Lung (tissue), 12 donors: ENCODE results near the gene SNRPB2. TPM values are rescaled to one million over a fixed set of nuclear protein-coding genes. Genes with fewer than 3 reads are reported as not detected.

Experiments
- ATAC-seq: fragments of 200-7000 bp; cut with Tn5 transposase; one replicate; pipeline ENCODE4 v1.9.1; 2020; ENCODE audit warnings: moderate number of reproducible peaks; ENCODE audit not compliant: insufficient read depth, low FRiP score
- DNase-seq, 3 donors: peaks; one replicate each; pipeline ENCODE4 v3.0.0-alpha.2; 2013 to 2017
- H3K27ac ChIP-seq, 2 donors: one replicate each; pipeline ENCODE4 v1.5.1; 2013; ENCODE audit warnings: mild to moderate bottlenecking in 2 of 2, moderate library complexity in 2 of 2, control low read depth in 1 of 2, inconsistent platforms in 1 of 2, low read depth in 1 of 2, low read length in 1 of 2
- H3K27me3 ChIP-seq, 3 donors: one replicate each; pipeline ENCODE4 v1.5.1; 2013; ENCODE audit warnings: low read length in 2 of 3; ENCODE audit not compliant: control insufficient read depth in 3 of 3, insufficient read depth in 3 of 3
- H3K36me3 ChIP-seq, 4 donors: one replicate each; pipeline ENCODE4 v1.5.1; 2013; ENCODE audit warnings: low read length in 4 of 4, mild to moderate bottlenecking in 1 of 4, moderate library complexity in 1 of 4; ENCODE audit not compliant: control insufficient read depth in 4 of 4, insufficient read depth in 4 of 4
- H3K4me1 ChIP-seq, 5 donors: one replicate each; pipeline ENCODE4 v1.5.1; 2013; ENCODE audit warnings: low read length in 5 of 5, mild to moderate bottlenecking in 2 of 5, moderate library complexity in 1 of 5; ENCODE audit not compliant: control insufficient read depth in 5 of 5, insufficient read depth in 5 of 5
- H3K4me3 ChIP-seq: one replicate; pipeline ENCODE4 v1.5.1; 2013; ENCODE audit warnings: mild to moderate bottlenecking, control low read depth, moderate library complexity
- H3K9ac ChIP-seq, 2 donors: one replicate each; pipeline ENCODE4 v1.5.1; 2013; ENCODE audit warnings: low read length in 2 of 2, control low read depth in 1 of 2; ENCODE audit not compliant: insufficient read depth in 1 of 2
- H3K9me3 ChIP-seq, 4 donors: one replicate each; pipeline ENCODE4 v1.5.1; 2013; ENCODE audit warnings: low read length in 3 of 4, mild to moderate bottlenecking in 1 of 4, moderate library complexity in 1 of 4; ENCODE audit not compliant: control insufficient read depth in 4 of 4, insufficient read depth in 3 of 4
- CTCF ChIP-seq: IDR thresholded peaks from 2 replicates; pipeline ENCODE4 v1.5.1; 2012; ENCODE audit warnings: mild to moderate bottlenecking; ENCODE audit errors: control extremely low read depth, extremely low read depth
- WGBS, 2 donors: extraction: QIAGEN DNeasy Blood & Tissue Kit; methylation state at CpG; one replicate each; pipeline ENCODE4 v1.1.7; 2013; 5-methylcytosine and 5-hydroxymethylcytosine counted together
- polyA plus RNA-seq, 2 donors: library from polyadenylated mRNA; stranded (reverse); fragments of 200-250 nt; gene quantifications; one replicate each; pipeline ENCODE4 v1.2.1, GENCODE V29; 2013
- total RNA-seq, 2 donors: library from RNA; depleted of rRNA in 1 of 2; stranded (reverse); fragments of >200 nt in 1 of 2; gene quantifications; one replicate each; pipeline ENCODE4 v1.2.1, GENCODE V29; 2014 to 2021
- donor health status: control.
- donor health status: control.
- donor health status: Bipolar disorder and iron deficiency.
- donor health status: healthy.
- donor health status: DM: yes; HTN: yes; CAD: no.

SNRPB2 gene
- total and polyA plus RNA-seq, 4 donors = 36.4 to 67.2 (median 52.3) TPM

GRCh38 chr20:16710781-16711180, 19.0 kb upstream of the SNRPB2 start:
- H3K4me1 ChIP-seq = no peaks in the 10 kb centered on the region
- DNase-seq (no peak), ATAC-seq (no peak)
- no peaks in the 10 kb centered on the region for H3K36me3 ChIP-seq
- 93 to 96% methylated on average over 3 of the region's 3 CpGs for WGBS, 2 donors
- no peak overlapping the region for H3K4me3 ChIP-seq
- no peak overlapping the region for H3K9ac ChIP-seq
- H3K9me3 ChIP-seq = peaks cover 0 to 2% (median 0%) of the 10 kb centered on the region in 4 donors
- H3K27me3 ChIP-seq = no peaks in the 10 kb centered on the region
- TF ChIP-seq CTCF = no peak
- H3K27ac ChIP-seq = no peak overlapping the region

- no peak for DNase-seq
- WGBS, 2 donors = 71 to 72% methylated on average over 4 of the region's 4 CpGs
- Histone ChIP-seq H3K9ac (no peak overlapping the region), H3K4me3 (no peak overlapping the region), H3K27me3 (no peaks in the 10 kb centered on the region), H3K27ac (no peak overlapping the region), H3K9me3 (no peaks in the 10 kb centered on the region), H3K4me1 (no peaks in the 10 kb centered on the region), H3K36me3 (no peaks in the 10 kb centered on the region)
- no peak for TF ChIP-seq CTCF
- no peak for ATAC-seq
Measured at GRCh38 chr20:16711661-16712258, 18.1 kb upstream of the SNRPB2 start.

GRCh38 chr20:16712511-16712947, 17.3 kb upstream of the SNRPB2 start:
- Histone ChIP-seq H3K27me3 (no peaks in the 10 kb centered on the region), H3K4me3 (no peak overlapping the region), H3K9ac (no peak overlapping the region), H3K9me3 (no peaks in the 10 kb centered on the region), H3K27ac (no peak overlapping the region), H3K36me3 (no peaks in the 10 kb centered on the region), H3K4me1 (no peaks in the 10 kb centered on the region)
- no peak for DNase-seq
- TF ChIP-seq CTCF = no peak
- no peak for ATAC-seq
- 63 to 67% methylated on average over 6 of the region's 6 CpGs for WGBS, 2 donors

- H3K36me3 ChIP-seq = no peaks in the 10 kb centered on the region
- TF ChIP-seq CTCF = no peak
- H3K27ac ChIP-seq = no peak overlapping the region
- no peaks in the 10 kb centered on the region for H3K4me1 ChIP-seq
- H3K9me3 ChIP-seq = no peaks in the 10 kb centered on the region
- H3K9ac ChIP-seq = no peak overlapping the region
- DNase-seq = no peak
- no peak for ATAC-seq
- H3K27me3 ChIP-seq = no peaks in the 10 kb centered on the region
- no peak overlapping the region for H3K4me3 ChIP-seq
Measured at GRCh38 chr20:16713066-16713465, 16.8 kb upstream of the SNRPB2 start.
